HG02870 (cell line): ENCODE results near the gene DCST2.

Experiments
- ATAC-seq: cut with Tn5 transposase; IDR thresholded peaks from one replicate; pipeline ENCODE4 v1.9.1; 2021; ENCODE audit warnings: mild to moderate bottlenecking, moderate library complexity; ENCODE audit not compliant: unreplicated experiment

DCST2 gene

GRCh38 chr1:155070158-155070621 is 36.6 kb upstream of the DCST2 start:
- ATAC-seq = no peak

DNA sequence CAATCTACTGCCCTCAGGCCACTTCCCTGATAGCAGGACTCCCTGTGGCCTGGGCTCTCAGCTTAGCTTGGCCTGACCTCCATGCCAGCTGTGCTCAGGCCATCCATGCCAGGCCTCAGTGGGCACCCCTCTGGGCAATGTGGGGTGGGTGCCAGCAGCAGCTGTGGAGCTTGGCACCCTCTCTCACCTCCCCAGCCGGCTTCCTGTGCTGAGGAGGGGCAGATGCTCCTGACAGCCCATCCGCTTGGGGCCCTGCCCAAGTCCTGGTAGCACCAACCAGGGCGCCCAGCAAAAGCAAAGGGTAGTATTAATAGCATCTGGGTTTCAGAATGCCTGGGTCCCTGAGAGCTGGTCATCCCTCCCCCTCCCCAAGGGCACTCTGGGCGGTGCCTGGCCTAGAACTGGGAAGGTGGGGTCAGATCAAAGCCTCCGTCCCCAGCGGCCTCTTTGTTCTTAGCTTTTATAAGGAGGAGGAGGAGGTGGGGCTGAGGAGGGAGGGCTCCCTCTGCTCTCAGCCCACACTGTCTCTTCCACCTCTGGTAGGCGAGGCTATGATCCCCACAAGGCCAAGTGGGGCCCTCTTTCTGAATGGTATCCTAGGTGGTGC is 36.1 kb upstream of the DCST2 start:
- ATAC-seq = no peak

- no peak for ATAC-seq
Observed at GRCh38 chr1:155068599-155068998, 35.0 kb upstream of the DCST2 start.

DNA sequence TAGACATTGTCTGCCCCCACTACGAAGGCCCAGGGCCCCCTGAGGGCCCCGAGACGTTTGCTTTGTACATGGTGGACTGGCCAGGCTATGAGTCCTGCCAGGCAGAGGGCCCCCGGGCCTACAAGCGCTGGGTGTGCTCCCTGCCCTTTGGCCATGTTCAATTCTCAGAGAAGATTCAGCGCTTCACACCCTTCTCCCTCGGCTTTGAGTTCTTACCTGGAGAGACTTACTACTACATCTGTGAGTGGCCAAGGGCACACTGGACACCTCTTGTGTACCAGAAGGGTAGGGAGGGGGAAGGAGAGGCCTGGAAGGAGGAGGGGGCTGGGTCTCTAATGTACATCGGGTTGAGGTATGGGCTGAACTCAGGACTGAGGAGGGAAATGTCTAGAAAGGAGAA is 33.2 kb upstream of the DCST2 start:
- ATAC-seq = no peak

DNA sequence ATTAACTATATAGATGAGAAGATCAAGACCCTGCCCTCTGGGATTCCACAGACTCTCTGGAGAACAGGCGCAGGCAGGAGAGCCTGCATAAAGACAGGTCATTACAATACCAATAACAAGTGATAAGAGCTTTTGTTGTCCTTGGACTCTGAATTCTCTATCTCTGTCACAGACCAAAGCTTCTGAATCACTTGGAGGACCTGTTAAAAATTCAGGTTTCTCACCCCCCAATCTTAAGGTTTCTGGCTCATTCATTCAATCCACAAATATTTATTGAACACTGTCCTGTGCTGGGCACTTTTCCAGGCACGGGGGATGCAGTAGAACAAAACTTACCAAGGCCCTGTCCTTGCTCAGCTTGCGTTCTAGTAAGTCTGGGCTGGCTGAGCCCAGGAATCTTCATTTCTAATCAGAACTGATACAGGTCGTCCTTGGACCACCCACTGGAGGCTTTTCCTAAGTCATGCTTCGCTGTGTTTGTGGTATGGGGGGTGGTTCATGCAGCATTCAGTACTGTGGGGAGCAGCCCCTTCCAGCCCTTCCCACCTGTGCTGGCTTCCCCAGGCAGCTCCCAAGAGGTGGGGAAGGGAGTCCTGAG is 31.4 kb upstream of the DCST2 start:
- ATAC-seq = no peak

DNA sequence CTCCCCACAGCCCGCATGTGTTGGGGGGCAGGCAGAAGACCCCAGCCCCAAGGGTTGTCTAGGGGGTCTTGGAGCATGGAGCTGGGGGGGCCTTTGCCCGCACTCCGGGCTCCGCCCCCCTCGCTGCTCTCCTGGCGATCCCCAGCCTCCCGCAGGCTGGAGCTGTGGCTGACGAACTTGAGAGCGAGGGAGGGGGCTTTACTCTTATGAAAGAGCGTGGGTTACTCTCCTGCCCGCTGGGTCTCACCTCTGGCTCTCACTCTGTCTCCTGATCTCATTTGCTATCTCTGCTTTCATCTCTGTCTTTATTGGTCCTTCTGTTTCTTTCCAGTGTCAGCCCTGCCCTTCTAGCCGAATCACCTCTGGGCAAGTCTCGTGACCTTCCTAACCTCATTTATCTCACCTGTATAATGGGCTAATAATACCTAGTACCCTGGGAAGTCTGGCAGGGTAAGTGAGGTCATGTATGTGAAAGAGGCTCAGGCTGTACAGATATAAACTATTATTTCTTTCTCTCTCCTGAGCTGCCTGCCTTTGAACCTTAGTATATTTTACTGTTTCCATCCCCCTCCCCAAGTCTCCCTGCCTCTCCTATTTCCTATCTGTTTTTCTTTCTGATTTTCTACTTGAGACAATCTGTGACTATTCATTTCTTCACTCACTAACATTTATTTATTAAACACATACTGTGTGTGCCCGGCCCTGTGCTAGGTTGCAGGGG is 30.7 kb upstream of the DCST2 start:
- ATAC-seq = no peak

- ATAC-seq = peak; percentile 64
Observed at GRCh38 chr1:155063550-155064110, 30.0 kb upstream of the DCST2 start, which contains the start of gene EFNA4. Gene EFNA4, plus strand, starts transcription at chr1:155063740. Its CDS starts 84 bp downstream, at chr1:155063824.

DNA sequence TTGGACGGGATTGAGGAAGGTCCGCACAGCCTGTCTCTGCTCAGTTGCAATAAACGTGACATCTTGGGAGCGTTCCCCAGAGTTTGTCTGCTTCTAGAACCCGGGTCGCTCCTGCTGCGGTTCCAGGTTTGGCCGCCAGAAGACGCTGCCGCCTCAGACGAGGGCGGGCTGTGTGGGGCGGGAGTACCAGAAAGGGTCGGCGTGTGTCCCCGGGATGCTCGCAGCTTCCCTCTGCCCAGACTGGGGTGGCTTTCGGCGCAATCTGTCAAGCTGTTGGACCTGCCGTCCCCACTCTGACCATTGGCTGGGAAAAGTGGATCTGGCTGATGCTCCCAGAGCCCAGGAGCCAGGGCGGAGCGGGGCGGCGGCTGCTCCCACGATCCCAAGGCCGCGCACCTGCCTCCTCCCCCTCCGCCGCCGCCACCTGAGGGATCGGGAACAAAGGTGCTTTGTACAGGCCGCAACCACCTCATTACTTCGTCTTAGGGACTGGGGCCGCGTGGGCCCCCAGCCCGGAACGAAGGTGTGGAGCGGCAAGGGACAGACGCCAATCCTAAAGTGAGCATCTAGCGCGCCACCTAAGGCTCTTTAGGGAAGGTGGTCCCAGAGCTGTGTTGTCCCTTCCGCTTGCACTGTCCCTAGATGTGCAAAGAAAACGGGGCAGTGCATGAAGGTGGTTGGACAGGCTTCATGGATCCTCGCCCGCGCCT is 29.3 kb upstream of the DCST2 start:
- no peak for ATAC-seq

DNA sequence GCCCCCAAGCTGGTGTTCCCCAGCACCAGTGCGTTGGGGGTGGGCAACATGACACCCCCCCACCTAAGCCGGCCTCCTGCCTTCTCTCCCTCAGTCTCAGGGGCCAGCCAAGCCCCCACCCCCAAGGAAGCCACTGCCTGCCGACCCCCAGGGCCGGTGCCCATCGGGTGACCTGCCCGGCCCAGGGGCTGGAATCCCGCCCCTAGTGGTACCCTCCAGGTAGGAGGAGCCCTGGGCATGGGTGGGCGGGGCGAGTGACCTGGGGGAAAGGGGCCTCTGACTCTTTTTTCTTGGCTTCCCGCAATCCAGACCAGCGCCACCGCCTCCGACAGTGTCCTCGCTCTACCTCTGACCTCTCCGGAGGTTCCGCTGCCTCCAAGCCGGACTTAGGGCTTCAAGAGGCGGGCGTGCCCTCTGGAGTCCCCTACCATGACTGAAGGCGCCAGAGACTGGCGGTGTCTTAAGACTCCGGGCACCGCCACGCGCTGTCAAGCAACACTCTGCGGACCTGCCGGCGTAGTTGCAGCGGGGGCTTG is 28.6 kb upstream of the DCST2 start:
- ATAC-seq = no peak

GRCh38 chr1:155061381-155062150 is 28.0 kb upstream of the DCST2 start:
- ATAC-seq = peak; percentile 38

DNA sequence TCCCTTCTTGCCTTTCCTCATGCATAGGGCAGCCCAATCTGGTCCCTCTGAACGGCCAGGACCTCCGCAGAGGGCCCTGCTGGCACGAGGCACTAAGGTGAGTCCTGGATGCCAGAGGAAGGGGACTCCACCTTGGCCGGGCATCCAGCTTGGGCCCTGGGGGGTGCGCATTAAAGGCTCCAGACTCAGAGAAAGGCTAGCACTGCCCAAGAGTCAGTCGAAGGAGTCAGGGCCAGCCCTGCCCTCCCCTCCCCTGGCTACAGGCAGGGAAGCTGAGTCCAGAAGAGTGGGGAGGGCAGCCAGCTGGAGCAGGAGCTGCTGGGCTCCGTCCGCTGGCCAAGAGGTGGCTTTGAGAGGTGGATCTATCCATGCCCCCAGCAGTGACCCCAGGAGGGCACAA is 27.2 kb upstream of the DCST2 start:
- no peak for ATAC-seq

DNA sequence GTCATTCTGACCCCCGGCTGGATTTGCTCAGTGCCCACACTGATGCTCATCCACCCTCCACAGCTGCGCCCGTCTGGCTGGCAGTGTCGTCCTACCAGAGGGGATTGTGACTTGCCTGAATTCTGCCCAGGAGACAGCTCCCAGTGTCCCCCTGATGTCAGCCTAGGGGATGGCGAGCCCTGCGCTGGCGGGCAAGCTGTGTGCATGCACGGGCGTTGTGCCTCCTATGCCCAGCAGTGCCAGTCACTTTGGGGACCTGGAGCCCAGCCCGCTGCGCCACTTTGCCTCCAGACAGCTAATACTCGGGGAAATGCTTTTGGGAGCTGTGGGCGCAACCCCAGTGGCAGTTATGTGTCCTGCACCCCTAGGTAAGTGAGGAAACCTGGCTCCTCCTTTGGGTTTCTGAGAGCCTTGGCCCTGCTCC is 24.2 kb upstream of the DCST2 start:
- ATAC-seq = no peak

- ATAC-seq = no peak
Observed at GRCh38 chr1:155057104-155057503, 23.5 kb upstream of the DCST2 start.

DNA sequence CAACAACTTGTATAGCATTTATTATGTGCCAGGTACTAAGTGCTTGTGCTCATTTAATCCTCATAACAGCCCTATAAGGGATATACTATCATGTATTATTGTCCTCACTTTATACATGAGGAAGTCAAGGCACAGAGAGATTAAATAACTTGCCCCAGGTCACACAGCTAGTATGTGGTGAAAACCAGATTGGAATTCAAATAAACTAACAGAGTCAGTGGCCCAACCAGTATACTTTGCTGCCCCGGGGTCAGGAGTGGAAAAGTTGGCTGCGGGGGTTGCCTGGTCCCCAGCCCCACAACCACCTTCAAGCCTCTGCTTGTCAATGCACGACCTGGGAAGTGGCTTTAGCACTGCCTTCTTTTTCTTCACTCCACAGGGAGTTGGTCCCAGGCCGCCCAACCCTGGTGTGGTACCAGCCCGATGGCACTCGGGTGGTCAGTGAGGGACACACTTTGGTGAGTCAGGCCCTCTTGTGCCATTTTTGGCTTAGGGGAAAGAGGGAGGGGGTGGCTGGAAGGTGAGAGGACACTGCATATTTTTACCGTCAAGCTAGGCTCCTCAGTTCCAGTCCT is 20.0 kb upstream of the DCST2 start:
- no peak for ATAC-seq

DNA sequence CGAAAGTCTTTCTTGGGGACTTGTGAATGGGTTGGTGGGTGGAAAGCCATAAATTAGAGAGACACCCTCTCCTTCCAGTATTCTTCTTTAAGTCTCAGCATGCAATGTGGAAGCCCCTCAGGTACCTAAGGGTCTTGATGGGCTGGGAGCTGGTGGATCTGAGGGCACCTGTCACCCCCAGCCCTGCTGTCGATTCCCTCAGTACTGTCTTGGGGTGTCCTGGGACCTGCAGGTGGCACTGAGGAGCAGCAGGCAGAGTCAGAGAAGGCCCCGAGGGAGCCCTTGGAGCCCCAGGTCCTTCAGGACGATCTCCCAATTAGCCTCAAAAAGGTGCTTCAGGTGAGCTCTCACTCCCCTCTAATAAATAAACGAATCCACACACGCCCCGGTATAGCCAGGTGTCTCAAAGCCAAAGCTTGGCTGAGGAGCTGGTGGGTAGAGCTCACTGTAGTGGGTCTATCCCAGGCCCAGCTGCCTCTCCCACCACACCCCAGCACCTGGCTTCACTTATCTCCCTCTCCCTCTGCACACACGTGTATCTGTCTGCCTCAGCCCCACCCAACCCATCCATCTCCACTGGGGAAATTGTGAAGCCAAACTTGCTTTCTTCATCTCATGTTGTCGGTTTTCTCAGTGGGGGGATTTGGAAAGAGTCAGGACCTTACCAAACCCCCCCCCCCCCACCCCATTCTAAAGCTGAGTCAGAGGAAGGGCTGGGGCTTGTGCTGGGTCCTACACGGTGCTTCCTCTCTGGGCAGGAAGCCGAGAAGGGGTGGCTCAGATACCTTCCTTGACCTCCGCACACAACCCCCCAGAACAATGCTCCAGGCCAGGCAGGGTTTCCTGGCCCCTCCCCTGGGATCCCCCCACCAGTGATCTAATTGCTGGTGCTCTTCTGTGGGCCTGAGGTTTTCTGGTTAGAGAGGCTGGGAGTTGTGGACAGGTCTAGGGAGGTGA is 19.1 kb upstream of the DCST2 start:
- ATAC-seq = no peak

DNA sequence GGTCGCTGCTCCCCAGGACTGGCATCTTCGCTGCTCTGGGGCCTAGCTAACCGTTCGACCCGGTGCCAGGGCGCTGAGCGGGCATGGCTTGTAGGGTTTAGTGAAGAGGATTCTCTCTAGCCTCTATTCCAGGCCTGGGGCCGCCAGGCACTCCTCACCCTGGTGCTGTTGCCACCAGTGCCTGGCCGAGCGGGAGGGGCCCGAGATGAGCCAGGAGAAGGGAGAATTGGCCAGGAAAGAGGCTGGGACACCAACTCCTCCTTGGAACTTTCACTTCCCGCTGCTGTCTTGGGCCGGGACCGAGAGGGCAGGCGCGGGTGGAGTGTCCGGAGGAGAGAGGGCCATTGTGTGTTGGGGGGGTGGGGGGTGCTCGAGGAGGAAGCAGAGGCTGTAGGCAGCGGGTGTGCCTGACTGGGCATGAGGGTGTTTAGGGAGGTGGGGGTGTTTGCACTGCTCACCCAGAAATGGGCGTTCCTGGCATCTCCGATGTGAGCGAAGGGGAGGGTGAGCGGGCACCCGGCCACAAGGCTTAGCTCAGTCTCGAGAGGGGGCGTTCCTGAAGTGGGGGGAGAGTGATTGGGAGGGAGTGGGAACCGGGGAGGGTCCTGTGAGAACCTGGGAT is 18.3 kb upstream of the DCST2 start:
- ATAC-seq = no peak

DNA sequence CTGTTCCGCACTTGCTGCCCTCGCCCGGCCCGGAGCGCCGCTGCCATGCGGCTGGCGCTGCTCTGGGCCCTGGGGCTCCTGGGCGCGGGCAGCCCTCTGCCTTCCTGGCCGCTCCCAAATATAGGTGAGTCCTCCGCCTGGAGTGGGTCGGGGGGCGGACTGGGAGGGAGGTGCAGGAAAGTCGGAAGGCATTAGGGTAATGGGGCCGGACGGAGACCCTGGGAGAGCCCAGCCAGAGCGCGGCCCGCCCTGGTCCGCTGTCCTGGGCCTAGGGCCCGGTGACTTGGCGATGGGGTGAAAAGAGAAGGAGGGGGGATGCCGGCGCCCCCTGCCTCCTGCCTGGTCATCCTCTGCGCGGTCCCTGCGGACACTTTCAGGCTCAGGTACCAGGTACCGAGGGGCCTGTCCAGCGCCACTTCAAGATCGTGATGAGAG is 17.8 kb upstream of the DCST2 start:
- ATAC-seq = no peak
